GM18951 (cell line): Measurements from ENCODE around the gene SIRPB1.
"Not testable (repeated sequence)": the region's sequence is repeated elsewhere in the genome, so short reads cannot be mapped to it uniquely, and the experiment has no call there.

Experiments used
- POLR2A ChIP-seq: IDR thresholded peaks from 4 replicates; pipeline ENCODE4 v1.6.1; 2011; ENCODE audit warnings: mild to moderate bottlenecking; ENCODE audit not compliant: insufficient read length, insufficient read depth; ENCODE audit errors: extremely low read depth
- in situ Hi-C: fragments of 300-500 bp; cut with MboI; formaldehyde crosslinking; loops from one replicate; pipeline ENCODE4 v1.12.0; 2022; ENCODE audit warnings: low sequenced_read_pairs, mixed read lengths, inconsistent platforms; ENCODE audit not compliant: unreplicated experiment

The SIRPB1 gene

DNA sequence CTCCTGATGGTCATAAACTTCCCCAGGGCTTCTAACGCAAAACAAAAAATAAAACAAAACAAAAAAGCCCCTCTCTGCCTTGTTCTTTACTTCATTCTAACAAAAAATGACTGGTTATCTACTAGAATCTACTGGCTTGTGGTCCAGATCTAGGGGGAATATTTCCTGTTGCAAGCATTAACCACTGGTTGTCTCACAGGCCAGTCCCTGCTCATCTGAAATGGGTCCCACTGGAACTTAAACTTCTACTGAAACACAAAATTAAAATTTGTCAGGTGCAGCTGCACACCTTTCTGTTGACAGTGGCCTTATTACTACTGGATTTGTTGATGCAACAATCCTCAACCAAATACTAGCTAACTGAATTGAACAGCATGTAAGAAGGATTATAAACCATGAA lies 32.3 kb upstream of the SIRPB1 start:
- TF ChIP-seq POLR2A: no peak
- in situ Hi-C loops: no loop called here

DNA sequence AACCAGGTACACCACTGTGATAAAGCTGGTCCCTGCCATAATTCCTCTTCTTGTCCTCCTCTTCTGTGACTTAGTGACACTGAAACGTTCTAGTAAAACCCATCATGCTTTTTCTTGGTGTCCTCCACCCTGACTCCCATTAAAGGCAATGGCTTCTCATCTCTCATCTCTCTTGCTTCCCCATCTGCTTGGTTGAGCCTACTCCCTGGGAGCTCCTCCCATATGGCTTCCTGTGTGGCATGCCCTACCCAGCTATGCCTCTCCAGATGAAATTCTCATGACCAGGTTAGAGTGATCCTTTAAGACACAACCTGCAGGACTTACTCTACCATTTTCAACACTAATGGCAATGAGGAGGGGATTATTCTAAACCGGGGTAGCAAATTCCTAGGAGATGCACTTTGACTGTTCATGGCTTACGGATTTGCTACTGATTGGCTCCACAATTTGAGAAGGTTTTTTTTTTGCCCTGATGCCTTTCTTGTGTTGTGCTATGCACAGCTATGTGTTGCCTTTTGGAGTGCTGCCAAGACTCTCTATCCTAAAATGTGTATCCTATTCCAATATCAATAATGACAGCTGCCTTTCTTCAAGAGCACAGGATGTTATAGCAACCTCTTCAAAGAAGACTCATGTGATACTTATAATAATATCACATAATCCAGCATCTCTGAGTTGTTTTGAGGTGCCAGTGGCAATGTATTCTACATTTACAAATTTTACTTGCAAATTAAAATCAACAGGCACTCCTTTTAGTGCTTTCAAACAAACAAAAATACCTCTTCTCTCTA lies 31.7 kb upstream of the SIRPB1 start:
- TF ChIP-seq POLR2A: no peak
- in situ Hi-C loops: no loop called here

DNA sequence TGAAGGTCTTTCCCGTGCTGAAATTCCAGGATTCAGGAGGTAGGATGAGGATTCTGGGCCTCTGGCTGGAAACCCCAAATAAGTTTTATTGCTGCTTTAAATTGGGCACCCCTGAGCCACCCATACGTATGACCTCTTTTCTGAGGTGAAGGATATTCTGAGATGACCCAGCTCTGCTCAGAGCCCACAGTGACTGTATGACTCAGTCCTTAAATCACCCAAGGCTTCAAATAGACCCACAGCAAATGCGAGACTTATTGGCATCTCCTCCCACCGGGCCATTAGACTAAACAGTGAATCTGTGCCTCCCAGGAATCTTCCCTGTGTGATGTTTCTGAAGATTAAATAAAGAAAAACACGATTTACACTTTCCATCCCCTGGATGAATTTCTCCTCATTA lies 28.3 kb upstream of the SIRPB1 start:
- in situ Hi-C loops: no loop called here
- no peak for TF ChIP-seq POLR2A

DNA sequence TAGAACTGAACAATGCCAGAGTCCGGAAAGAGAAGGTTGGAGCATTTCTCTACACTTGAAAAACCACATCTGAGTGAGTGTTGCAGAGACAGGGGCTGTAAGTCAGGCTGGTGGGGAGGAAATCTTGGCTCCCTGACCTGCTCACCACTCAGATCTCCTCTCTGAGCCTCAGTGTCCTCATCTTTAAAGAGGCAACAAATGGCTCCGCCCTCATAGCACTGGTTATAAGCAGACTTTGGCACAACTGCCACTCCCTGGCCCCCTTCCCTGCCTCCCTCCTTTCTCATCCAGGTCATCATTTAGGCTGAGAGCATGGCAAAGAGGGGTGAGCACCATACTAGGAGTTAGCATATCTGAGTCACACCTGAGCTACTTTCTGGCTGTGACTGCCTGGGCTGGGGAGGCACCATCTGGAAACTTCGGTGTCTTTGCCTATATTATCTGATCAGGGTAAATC lies 27.2 kb upstream of the SIRPB1 start:
- in situ Hi-C loops: no loop called here
- no peak for TF ChIP-seq POLR2A

DNA sequence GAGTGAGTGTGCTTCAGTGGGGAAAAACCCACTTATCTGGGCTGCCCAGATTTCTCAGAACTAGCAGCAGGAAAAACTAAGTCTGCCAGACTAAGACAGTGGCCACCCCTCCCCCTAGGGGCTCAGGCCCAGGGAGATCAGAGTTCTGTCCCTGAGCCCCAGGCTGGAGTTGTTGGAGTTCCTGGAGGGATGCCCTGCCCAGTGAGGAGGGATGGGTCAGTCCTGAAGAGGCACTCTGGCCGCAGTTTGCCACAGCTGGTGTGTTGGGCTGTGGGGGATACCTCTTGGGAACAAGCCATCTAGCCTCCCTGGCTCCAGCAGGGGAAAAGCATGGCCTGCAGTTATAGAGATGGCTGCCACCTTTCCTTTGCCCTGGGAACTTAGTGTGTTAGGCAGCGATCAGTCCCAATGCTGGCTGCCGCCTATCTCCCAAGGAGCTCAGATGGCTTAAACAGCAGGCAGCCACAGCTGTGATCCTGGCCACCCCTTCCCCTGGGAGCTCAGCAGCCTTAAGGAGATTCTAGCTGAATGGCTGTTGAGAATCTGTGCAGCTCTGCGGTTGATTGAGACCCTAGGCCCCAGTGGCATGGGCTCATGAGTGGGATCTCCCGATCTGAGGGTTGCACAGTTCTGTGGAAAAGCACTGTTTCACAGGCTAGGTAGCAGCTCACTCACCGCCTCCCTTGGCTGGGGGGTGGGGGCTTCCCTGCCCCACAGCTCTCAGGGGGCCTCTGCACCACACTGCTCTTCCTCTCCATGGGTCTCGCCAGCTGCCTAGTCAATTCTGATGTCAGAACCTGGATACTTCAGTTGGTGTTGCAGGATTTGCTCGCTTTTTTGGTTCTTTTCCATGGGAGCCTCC lies 24.5 kb upstream of the SIRPB1 start:
- in situ Hi-C loops: no loop called here
- no peak for TF ChIP-seq POLR2A

DNA sequence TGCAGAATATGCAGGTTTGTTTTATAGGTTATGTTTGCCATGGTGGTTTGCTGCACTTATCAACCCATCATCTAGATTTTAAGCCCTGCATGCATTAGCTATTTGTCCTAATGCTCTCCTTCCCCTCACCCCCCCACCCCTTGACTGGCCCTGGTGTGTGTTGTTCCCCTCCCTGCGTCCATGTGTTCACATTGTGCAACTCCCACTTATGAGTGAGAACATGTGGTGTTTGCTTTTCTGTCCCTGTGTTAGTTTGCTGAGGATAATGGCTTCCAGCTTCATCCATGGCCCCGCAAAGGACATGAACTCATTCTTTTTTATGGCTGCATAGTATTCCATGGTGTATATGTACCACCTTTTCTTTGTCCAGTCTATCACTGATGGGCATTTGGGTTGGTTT lies 18.8 kb upstream of the SIRPB1 start:
- in situ Hi-C loops: not testable (repeated sequence)

DNA sequence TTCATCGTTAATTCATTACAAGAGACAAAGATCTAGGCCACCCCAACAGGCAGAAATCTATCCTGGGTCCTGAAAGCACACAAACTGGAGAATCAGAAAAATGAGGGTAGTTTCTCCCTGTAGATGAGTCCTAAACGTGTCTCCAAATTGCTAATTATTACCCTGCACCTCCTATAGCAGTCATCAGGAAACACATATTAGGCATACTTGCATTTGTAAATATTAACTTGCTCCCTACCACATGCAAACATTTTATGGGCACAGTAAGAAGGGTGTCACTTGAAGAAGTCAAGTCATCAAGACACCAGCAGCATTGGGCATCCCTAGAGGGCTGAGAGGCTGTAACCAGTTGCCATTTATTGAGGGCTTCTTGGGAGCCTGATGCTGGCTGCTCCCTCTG lies 17.9 kb upstream of the SIRPB1 start:
- in situ Hi-C loops: no loop called here
- no peak for TF ChIP-seq POLR2A

DNA sequence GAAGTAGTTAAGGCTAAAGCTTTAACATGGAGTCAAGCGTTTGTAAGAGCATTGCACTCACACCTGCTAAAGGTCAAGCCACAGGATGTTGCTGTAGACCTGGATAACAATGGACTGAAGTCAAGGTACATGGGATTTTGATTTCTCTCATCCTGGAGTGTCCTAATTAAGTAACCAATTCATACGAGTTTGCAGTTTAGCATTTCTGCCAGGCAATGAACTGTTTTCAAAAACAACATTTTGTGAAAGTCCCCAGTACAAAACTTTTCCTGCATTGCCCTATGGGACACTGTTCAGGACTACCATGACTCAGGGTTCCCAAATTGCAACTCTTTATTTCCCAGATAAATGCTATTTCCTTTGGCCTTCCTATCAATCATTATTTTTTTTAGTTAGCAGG lies 17.4 kb upstream of the SIRPB1 start:
- no peak for TF ChIP-seq POLR2A
- in situ Hi-C loops: no loop called here

DNA sequence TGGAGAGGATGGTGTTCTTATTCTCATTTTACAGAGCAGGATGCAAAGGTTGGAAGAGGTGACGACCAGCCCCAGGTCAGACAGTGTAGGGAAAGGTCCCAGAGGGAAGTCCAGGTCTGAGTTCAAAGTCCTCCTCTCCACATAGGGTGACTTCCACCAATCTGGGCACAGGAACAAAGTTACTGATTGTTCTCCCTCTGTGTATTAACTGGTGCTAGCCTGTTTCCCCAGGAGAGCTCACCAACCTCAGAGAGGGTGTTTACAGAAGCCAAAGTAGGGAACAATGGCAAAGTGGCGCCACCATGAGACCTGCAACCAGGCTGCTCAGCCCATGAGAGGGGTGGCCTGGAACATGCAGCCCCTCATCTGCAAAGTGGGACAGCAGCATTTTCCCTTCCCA lies 16.8 kb upstream of the SIRPB1 start:
- in situ Hi-C loops: no loop called here
- no peak for TF ChIP-seq POLR2A

DNA sequence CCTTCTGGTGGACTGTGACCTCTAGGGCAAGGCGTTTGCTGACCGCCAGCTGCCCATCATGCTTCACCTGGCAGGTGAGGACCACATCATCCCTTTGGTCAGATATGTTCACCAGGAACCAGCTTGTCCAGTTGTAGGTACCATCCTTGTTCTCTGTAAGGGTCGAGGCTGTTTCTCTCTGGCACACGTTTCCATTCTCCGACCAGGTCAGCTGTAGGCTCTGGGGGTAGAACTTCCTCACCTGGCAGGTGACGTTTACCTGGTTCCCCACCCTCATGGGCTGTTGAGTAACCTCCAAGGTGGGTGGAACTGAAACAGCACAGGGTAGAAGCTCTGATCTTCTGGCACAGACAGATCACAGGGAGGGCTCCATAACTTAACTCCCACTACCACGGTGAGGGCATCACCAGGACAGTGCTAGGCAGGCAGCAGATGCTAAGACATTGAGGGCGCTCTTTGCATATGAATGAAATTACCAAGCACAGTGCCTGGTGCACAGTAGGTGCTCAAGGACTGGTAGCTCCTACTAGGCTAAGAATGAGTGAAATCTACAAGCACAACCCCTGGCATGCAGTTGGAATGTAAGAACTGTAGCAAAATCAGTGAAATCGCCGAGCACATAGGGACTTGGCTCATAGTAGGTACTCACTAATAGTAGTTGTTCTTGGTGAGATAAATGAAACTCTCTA lies 15.6 kb upstream of the SIRPB1 start:
- in situ Hi-C loops: no loop called here
- TF ChIP-seq POLR2A: no peak

DNA sequence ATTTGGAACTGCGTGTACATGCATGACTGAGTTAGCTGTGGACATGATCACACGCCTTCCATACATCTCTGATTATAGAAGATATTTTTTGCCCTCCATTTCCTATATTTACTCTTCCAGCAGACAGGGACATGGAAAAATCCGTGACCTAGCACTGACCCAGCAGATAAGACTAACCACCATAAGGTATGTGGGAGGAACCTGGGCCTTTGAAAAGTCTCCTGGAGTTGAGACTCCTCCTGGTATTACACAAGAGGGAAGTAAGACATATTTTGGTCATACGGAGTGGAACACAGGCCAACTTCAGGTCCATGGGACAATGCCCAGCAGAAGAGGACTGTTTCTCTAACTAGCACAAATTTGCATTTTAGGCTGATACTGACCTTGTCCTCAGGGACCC lies 13.7 kb upstream of the SIRPB1 start:
- no peak for TF ChIP-seq POLR2A
- in situ Hi-C loops: no loop called here

DNA sequence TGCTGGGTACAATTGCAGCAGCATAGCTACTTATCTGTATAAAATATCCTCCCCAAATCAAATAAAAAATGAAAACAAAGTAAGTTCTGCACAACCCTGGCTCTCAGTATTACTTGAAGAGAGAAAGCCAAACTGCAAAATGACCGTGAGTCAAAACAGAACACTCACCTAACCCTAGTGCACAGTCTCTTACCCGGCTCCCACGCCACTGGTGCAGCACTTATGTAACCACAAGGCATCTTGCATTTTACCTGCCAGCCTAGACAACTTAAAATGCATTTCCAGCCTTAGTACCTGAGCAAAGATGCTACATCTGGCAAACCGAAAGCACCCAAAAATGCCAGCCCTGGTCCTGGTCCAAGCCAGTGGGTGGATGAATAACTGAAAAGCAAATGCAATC lies 12.4 kb upstream of the SIRPB1 start:
- in situ Hi-C loops: no loop called here
- TF ChIP-seq POLR2A: no peak

DNA sequence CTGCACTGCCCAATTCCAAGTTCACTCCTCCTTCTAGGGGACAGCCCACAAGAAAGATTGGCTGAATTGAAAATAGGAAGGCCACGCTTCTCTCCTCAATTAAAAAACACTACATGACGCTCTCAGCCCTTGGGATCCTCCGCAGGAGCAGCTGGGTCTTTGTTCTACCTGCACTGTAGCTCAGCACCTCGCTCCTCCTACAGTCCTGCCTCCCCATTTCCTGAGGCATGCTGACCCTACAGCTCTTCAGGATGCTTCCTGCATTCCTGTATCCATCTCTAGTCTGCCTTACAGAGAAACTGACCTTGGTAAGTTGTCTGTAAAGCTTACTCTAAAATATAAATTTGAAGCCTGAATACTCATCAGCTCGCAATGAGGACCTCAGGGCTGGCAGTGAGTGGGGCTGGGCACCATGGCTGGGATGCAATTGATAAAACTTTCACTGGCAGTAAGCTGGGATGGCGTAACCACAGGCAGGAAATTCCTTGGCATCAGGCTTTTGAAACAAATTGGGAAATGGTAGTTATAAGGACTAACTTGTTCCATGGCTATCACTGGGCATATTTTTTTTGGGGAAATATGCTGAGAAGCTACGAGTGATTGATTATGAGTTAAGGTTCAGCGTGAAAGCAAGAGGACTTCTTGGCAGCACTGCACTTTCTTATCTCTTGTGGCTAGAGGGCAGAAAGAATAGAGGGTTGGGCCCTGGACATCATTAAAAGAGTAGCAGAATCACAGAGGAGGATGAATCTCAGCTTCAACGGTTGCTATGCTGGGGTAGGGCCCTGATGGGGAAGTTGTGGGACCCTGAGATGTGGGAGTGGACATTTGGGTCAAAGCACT lies 11.7 kb upstream of the SIRPB1 start:
- in situ Hi-C loops: no loop called here
- no peak for TF ChIP-seq POLR2A
